NCI-H524 (cell line): Measurements from ENCODE around the gene SLC9A2.

ENCODE experiments used
- DNase-seq, 2 experiments: peaks; one replicate each; lab custom pipeline; 2025; lab: John Stamatoyannopoulos, UW

Gene SLC9A2

GRCh38 chr2:102620332-102620731, 979 bp downstream of the SLC9A2 start:
- peak in 1 of 2 experiments; percentile 14 for DNase-seq

DNA sequence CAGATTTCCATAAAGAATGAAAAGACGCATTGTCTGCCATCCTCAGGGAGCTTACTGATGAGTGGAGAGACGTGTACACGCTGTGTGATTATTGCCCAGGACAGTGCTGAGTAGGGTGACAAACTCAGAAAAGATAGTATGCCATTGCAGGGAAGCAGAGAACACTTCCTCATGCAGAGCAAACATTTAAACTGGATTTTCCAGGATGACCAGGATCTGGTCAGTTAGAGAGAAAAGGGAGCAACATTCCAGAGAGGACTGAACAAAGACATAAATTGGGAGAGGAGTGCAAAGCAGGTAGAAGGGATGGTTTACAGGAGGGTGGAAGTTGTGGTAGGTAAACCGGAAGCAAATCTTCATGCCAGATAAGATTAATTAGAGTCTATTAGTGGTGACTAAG, 2.3 kb downstream of the SLC9A2 start:
- DNase-seq, result no peak

DNA sequence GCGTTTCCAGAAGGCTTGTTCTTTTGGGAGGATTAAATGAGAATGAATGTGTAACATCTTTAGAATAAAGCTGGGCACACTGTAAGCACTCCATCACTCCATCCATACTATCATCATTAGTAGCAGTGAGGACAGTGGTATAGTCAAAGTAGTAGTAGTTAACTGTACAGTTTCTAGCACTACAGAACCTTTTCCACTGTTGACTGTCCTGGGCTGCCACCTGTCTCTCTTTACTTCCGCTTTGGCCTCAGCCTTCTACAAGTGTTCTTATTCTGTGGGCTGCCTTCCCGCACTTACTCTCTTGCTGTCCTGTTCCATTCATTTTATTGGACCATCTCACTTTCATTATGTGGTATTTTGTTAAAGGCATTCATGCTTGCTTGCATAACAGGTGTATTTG, 3.3 kb downstream of the SLC9A2 start:
- no peak for DNase-seq

DNA sequence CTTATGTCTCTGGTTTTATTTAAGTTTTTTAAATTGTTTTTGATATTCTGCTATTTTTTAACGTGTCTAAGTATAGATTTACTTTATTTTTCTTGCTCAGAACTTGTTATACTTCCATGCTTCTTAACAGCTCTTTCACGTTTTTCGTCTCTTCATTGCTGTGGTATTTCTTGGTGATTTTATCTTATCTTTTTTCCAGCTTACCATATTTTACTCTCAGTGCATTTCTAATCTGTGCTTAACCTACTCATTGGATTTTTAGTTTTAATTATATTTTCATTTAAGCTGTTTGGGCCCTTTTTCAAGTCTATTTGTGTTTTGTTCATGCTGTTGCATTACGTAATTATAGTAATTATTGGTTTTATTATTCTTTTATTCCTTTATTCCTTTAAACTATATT, 11.1 kb downstream of the SLC9A2 start:
- DNase-seq, result no peak

- DNase-seq, result no peak
These were observed 13.2 kb downstream of the SLC9A2 start for GRCh38 chr2:102632380-102633175.

DNA sequence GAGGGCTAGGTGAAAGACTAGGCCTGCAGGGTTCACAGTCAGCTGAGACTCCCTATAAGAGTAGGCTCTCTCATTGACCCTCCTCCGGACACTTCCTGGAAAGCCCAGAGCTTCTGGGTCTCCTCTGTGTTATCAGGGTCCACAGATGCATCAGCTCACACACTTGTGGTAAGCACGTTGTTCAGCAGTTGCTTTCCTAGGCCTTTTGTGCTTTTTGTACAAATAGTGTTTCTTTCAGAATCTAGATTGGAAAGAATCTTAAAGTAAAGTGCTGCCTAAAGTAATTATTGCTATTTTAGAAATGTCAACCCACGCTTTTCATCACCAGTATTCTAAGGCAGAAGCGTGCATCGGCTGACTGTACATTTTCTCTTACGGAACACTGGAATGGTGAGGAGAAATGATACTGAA, 15.5 kb downstream of the SLC9A2 start:
- no peak for DNase-seq

DNA sequence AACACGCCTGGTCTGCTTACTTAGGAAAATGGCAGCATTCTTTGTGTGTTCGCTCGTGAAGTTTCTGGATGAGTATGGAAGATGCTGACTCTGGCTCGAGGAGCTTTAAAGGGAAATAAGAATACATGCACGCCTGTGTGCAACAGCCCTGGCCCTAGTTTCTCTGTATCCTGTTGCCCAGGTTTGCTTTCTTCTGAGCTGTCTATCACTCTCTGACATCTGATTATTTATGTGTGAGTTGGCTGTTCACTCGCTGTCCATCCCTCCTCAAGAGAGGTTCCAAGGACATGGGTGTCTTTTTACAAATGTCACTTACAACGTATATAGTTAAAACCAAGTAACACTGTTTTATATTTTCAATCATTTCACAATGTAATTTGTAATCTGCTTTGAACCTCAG, 16.0 kb downstream of the SLC9A2 start:
- DNase-seq, result no peak

DNA sequence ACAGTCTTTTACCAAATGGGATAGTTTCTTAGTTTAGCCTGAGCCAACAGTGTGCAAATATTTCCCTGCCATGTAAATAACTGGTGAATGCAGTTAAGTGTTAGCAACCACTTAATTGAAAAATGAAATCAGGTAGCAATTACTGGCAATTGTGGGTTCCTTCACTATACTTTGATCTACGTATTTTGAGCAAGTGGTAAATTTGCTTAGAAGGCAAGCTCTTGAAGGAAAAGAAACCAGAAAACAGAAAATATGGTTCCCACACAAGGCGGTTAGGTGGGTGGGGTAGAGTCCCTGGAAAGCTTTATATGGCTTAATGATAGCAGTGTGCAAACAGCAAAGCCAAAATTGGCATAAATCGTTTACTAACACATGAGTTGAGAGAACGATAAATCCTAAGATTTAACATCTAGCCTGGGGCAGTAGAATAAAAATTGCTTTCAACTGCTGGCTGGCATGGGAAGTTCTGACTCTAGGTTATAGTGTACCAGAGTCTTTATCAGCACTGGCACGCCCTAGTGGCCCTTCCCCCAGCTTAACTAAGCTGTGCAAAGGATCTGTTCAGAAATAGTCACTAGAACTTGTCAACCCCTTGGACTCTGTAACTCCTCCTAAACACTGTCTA, 17.0 kb downstream of the SLC9A2 start:
- DNase-seq, result no peak

DNA sequence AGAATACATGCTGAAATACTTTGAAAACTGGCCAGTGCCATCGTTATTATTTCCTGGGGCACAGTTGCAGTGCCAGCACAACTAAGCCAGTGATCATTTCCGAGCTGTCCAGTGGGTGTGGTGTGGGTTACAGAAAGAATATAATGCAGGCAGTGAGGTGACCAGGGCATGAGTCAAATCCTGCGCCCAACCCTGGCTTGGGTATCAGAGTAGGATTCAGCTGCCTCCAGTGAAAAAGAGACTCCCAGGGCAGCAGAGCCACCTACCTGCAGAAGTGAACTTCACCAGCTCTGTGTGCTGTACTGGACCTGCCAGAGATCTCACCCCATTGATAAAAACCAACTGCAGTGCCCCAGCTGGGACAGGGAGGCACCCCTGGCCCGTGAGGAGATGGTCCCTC, 18.0 kb downstream of the SLC9A2 start:
- DNase-seq, result no peak

GRCh38 chr2:102639429-102639828, 20.1 kb downstream of the SLC9A2 start:
- DNase-seq, result no peak

GRCh38 chr2:102652126-102652525, 32.8 kb downstream of the SLC9A2 start:
- no peak for DNase-seq

GRCh38 chr2:102657770-102658169, 38.4 kb downstream of the SLC9A2 start:
- no peak for DNase-seq

GRCh38 chr2:102660070-102660469, 40.7 kb downstream of the SLC9A2 start:
- no peak for DNase-seq

GRCh38 chr2:102660574-102660973, 41.2 kb downstream of the SLC9A2 start:
- no peak for DNase-seq

DNA sequence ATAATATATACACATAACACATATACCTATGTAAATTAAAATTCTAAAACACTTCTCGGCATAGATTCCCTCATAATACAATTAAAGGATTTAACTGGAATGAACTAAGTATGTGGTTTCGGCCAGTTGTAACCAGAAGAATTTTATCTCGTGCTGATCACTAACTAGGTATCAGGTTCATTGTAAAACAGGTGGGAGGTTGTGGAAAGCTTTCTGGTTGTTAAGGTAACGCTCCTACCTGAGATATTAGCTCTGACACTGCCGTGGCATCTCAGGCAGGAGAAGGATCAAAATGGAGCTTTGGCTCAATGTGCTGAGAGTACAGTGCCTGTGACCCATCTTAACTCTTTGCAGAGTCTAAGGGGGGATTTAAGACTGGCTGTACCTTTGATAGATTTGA, 42.5 kb downstream of the SLC9A2 start:
- DNase-seq, result no peak

GRCh38 chr2:102662833-102663232, 43.5 kb downstream of the SLC9A2 start:
- DNase-seq, result peak in 1 of 2 experiments; percentile 14

- DNase-seq, result no peak
These were observed 44.0 kb downstream of the SLC9A2 start for GRCh38 chr2:102663381-102663780.

GRCh38 chr2:102664471-102664909, 45.1 kb downstream of the SLC9A2 start:
- no peak for DNase-seq

DNA sequence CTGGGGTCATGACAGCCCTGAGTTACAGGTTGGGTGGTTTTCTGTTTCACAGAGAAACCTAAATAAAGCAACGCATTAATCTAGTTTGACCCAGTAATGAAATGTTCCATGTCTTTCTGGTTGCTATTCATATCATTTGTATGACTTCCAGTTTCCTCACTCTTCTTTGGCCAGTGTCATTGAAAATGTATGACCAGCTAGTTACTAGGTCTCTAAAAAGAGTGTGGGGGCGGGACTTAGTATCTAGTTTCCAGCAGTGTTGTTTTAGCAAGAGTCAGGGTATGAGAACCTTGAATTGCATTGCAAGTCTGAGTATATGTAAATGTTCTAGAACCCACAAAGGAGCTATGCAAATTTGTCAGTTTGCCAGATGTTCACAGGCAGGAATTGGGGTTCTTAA, 47.7 kb downstream of the SLC9A2 start:
- DNase-seq, result no peak

DNA sequence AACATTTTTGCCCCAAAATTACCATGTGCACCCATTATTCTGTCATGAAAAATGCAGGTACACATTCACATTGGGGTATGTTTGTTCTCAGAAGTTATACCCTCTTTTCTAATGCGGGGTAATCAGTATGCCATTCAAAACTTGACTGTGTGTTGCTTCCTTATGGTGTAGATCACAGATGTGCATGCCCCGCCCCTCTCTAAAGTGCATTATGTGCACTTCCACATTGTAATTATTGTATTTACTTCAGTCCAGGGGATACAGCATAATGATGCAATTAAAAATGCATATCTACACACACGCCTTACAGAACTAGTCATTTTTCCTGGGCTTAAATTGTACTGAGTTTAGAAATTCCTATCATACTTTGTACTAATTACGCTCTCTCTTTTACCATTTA, 48.8 kb downstream of the SLC9A2 start:
- DNase-seq, result peak in 1 of 2 experiments; percentile 2

- no peak for DNase-seq
These were observed 50.0 kb downstream of the SLC9A2 start for GRCh38 chr2:102669401-102669800.

- no peak for DNase-seq
These were observed 52.9 kb downstream of the SLC9A2 start for GRCh38 chr2:102672107-102672776.

GRCh38 chr2:102674370-102674769, 55.0 kb downstream of the SLC9A2 start:
- DNase-seq, result peak in 1 of 2 experiments; percentile 55
